NCI-H1092 treated with DMSO at 0.1 percent for 48 hours (cell line): ENCODE results near the gene CCNE1.
"Not testable (repeated sequence)": the region's sequence is repeated elsewhere in the genome, so short reads cannot be mapped to it uniquely, and the experiment has no call there.

Source experiments
- DNase-seq: peaks from one replicate; lab custom pipeline; 2025; lab: John Stamatoyannopoulos, UW

CCNE1 gene

DNA sequence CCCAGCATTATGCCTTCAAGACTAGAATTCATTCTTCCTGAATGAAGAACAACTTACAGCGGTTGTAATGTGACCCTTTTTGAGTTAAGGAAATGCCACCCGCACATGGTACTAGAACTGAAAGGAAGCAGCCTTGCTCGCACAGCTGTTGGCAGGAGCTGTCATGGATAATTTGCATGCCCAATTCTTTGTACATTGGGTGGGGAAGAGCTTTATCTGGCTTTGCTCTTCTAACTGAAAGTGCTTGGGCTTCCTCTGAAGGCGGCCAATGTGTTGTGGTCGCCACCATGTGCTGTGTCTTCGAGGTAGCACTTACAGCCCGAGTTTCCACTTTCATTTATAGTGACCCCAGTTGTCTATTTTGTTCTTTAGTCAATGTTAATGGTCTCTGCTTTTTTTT, 3.4 kb downstream of the CCNE1 start:
- no peak for DNase-seq

DNA sequence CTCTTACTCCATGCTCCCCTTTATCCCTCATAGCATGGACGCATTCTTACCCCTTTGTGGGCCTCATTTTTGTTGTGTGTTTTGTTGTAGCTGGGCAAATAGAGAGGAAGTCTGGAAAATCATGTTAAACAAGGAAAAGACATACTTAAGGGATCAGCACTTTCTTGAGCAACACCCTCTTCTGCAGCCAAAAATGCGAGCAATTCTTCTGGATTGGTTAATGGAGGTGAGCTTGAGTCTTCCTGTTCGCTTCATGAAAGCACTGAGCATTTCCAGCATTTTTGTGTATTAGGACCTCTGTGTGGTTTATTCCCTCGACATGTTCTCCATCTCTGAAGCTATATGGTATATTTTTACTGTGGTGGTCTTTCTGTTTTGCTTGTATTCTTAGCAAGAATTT, 5.5 kb downstream of the CCNE1 start:
- no peak for DNase-seq

DNA sequence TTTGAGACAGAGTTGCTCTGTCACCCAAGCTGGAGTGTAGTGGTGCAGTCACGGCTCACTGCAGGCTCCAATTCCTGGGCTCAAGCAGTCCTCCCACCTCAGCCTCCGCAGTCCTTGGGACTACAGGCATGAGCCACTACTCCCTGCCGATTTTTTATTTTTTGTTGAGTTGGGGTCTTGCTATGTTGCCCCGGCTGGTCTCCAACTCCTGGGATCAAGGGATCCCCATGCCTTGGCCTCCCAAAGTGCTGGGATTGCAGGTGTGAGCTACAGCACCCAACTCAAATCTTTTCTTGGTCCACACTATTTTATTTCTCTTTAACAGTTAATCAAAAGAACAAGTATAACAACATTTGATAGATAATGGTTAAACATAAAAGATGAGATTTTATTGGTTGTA, 7.5 kb downstream of the CCNE1 start:
- no peak for DNase-seq

DNA sequence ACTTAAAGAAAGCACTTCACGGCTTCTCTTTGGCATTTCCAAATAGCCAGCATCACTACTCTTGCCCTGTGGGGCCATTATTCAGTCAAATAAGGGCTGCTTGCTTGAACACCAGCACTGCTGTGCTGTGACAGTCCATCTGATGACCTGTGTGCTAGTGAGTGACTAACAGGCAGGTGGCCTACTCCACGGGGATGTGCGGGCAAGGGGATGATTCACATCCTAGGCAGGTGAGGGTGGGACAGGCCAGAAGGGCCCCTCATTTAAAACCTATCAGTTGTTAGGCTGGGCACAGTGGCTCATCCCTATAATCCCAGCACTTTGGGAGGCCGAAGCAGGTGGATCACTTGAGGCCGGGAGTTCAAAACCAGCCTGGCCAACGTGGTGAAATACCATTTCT, 8.2 kb downstream of the CCNE1 start:
- DNase-seq = no peak

DNA sequence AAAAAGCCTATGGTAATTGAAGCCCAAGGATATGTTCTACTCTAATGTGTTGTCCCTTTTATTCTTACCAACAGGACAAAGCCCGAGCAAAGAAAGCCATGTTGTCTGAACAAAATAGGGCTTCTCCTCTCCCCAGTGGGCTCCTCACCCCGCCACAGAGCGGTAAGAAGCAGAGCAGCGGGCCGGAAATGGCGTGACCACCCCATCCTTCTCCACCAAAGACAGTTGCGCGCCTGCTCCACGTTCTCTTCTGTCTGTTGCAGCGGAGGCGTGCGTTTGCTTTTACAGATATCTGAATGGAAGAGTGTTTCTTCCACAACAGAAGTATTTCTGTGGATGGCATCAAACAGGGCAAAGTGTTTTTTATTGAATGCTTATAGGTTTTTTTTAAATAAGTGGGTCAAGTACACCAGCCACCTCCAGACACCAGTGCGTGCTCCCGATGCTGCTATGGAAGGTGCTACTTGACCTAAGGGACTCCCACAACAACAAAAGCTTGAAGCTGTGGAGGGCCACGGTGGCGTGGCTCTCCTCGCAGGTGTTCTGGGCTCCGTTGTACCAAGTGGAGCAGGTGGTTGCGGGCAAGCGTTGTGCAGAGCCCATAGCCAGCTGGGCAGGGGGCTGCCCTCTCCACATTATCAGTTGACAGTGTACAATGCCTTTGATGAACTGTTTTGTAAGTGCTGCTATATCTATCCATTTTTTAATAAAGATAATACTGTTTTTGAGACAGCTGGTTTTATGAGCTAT, 12.0 kb downstream of the CCNE1 start:
- no peak for DNase-seq

DNA sequence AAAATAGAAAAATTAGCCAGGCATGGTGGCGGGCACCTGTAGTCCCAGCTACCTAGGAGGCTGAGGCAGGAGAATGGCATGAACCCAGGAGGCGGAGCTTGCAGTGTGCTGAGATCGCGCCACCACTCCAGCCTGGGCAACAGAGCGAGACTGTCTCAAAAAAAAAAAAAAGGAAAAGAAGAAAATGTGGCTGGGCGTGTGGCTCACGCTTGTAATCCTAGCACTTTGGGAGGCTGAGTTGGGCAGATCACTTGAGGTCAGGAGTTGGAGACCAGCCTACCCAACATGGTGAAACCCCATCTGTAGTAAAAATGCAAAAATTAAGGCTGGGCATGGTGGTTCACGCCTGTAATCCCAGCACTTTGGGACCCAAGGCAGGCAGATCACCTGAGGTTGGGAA, 13.5 kb downstream of the CCNE1 start:
- DNase-seq = not testable (repeated sequence)

DNA sequence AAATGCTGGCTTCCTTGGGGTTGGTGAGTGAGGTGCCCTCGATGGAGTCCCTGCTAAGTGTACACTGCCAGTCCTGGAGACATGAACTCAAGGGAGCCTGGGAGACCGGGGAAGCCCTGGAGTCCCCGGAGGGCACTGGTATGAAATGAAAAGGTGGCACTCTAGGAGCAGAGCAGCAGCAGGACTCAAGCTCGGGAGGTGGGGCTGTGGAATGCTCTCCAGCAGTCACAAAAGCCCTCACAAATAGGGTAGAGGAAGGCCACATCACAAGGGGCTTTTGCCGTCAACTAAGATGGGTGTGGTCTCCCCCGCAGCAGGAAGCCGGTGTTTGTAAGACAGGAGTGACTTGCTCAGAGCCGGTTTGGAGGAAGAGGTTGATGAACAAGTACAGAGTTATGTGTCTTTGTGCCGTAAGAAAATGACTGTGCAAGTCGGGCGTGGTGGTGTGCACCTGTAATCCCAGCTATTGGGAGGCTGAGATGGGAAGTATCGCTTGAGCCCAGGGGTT, 19.3 kb downstream of the CCNE1 start:
- no peak for DNase-seq

DNA sequence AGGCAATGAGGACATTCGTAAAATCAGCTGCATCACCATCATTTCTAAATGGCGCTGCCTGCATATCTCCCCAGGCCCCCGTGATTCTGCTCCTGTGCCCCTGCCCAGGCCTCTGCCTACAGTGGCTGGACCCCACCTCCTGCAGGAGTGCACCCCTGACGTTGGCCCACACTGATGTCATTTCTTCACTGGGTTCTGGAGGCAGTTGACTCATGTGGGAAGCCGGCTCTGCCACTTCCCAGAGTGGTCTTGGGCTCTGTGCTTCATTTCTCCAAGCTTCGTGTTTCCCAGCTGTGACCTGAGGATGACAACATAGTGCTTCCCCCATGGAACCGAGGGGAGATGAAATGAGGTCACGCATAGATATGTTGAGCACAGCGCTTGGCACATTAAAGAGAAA, 19.9 kb downstream of the CCNE1 start:
- no peak for DNase-seq

DNA sequence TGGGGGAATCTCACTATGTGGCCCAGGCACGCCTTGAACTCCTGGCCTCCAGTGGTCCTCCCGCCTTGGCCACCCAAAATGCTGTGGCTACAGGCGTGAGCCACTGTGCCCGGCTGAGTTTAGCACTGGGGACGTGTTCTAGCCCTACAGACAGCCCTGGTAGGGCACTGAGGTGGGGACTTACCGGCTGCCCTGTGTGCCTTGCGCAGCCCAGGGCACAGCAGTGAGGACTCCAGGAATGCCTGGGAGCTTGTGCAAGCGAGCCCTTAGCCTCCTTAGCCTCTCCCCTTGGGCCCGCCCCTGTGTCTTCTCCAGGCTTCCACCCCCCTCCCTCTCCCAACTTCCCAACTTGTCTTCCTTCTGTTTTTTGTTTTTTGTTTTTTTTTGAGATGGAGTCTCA, 21.0 kb downstream of the CCNE1 start:
- no peak for DNase-seq

DNA sequence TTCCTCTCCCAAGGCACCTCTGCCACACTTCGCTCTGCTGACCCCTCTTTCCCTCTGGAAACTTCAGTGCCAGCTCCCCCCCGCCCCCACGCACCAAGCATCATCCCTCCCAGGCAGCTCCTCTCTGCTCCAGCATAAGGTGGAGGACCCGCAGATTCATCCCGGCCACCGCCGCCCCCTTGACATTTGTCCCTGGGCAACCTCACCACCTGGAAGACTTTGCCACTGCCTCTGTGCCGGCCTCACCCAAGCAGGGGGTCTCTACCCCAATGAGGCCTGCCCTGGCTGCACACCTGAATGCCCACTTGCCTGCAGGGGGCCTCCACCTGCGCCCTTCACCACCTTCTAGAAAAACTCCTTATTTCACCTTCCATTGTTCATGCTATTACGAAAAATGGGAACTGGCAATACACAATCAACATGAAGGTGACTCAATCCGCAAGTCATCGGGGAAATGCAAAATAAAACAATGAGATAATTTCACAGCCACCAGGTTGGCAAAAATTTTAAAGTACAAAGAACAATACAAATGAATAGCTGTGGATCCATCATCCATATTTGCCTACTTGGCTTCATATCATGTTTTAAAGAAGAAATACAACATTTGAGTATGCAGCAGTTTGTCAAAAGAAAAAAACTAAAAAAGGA, 21.9 kb downstream of the CCNE1 start:
- DNase-seq = no peak

DNA sequence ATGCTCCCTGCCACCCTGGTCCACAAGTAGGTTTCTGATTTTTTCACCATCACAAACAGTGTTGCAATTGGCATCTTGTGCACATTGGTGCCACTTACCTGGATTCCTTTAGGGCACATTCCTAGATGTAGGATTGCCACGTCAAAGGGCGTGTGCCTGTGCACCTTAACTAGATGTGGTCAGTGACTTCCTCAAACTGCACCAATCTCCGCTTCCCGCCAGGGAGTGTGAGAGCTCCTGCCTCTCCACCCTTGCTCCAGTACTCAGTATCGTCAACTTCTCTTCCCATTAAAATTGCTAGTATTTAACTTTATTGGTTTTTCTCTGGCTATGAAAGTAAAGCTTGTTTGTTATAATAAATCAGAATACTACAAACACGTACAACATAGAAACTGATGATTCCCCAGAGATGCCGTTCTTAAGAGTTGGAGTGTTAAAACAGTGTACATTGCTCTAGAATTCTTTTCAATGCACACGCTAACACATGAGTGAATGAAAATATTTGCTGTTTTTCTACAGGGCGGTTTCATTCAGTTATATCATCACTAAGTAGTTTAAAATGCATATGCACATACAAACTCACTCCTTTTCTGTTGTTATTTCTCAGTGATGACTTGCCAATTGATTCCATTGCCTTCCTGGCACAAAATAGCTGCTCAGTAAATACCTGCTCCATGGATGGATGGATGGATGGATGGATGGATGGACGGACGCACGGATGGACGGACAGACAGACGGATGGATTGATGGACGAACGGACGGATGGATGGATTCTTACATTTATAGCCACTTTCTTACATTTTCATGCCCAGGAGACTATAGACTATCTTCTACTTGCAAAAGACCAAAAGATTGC, 23.4 kb downstream of the CCNE1 start:
- no peak for DNase-seq

DNA sequence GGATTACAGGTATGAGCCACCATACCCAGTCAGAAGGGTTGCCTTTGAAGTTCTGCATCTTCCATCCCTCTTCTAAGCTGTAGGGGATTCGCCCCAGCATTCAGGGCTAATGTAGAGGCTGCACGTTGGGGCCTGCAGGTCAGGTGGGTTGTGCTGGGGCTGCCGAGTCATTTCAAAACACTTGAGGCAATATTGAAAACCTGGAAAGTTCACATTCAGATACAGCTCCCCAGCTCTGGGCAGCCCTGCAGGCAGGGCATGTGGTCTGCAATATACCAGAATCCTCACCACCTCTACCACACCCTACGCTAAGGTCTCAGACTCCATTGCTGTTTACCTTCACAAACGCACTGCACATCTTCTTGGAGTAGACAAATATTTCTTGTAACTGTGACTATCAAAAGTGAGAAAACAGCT, 24.6 kb downstream of the CCNE1 start:
- DNase-seq = no peak

DNA sequence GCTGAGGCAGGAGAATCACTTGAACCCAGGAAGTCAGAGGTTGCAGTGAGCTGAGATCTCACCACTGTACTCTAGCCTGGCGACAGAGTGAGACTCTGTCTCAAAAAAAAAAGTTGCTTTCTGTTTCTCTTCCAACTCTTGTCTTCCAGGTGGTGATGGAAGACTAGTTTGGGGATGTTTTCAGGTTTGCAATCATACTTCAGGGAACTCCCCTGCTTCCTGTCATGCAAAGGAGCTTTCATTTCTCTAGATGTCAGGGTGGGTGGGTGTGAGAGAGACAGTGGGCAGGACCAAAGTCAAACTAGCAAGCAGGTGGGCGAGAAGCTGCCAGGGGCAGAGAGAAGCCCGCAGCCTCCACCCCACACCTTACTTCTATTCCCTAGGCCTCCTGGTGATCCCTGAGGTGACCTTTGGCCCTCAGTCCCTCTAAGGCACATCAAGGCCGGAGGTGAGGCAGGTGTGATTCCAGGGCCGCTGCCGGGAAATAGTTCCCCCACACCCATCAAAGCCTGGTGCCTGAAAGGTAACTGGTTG, 25.7 kb downstream of the CCNE1 start:
- no peak for DNase-seq

DNA sequence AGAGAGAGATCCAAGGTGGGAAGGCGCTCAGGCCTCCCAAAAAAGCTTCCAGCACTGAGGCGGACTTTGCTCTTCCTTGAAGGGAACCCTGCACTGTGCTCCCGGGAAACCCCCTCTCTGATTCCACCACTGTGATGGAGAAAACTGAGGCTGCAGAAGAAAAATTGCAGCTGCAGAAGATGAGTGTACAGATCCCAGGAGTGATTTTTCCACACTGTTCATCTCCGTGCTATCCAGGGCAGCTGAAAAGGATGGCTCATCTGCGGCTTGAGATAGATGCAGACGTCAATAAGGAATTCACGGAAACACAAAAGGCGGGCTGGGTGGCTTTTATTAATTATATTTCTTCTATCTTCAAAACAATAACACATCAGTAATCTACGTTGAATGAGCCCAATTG, 26.2 kb downstream of the CCNE1 start:
- DNase-seq = no peak

DNA sequence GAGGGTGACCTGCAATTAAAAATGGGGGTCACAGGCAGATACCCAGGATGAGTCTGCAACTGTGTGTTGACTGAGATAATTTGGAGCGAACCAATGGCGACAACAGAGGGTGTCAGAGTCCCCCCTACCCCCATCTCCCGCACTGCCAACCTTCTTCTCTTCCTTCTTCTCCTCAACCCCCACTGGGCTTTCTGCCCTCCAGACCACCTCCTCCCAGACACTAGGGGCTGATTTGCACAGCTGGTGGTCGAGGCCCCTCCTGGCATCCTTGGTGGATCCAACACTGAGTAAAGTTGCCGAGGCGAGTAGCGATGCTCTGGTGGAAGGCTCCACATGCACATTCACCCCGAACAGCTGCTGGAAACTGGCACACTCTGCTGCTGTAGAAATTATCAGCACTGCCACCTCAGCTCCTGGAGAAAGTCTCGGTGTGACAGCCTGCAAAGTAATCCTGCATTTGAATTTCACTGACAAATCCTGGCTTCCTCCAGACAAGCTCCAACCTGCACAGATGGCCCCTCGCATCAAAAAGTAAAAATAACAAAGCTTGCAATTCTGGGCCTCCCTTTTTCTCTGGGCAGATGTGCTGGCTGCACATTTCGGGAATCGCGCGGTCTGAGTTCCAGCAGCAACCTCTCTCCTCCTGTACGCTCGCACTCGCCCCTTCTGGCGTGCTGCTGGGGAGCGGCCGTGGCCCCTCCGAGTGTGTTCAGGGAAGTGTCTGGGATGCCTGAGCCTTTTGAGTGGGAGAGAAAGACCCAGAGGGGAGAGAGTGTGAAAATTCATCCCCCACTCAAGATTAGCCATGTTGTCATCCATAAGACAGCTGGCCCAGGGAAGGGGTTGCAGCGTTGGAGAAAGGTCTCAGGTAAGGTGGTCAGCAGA, 28.5 kb downstream of the CCNE1 start:
- DNase-seq = no peak

DNA sequence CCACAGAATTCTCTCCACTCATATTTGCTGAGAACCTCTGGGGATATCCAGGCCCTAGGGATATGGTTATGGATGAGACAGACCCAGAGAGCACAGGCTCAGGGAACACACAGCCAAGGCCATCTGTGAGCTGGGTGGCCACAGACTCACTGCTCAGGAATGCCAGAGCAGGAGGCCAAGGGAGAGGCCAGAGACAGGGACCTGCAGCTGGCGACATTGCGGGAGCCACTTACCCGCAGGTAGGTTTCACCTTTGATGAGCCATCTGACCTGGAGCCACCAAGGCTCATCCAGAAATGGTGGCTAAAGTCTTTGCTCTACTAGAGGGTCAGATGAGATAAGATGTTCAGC, 29.4 kb downstream of the CCNE1 start:
- no peak for DNase-seq

DNA sequence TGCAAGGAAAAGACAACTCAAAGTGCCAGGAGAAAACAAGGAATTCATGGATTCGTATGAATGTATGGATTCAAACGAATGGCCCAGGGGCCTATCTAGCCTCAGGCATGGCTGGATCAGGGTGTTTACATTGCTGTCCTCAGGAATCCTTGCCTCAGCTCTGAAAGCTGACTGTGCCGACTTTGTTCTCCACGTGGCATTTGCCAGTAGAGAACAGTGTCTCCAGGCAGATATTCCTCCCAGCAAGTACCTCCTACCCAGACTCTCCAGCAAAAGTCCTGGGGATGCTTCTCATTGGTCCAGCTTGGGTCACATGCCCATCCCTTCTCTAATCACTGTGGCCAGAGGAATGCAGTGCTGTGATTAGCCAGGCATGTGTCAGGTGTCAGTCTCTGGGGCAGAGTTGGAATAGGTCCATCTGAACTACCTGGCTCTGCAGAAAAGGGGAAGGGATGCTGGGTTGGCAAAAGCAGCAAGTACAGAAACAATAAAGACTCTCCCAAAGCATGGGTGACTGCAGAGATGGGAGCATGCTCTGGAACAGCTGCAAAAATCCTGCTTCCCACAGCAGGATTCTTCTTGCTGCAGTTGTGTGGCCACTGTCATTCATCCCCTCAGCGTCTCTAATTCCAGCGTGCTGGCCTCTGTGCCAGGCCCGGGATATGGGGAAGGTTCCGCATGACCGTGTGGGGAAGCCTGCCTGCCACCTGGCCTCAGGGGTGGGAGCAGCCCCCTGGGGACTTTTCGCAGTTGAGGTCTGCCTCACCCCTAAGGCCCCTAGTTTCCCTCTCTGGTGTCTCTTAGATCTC, 30.0 kb downstream of the CCNE1 start:
- DNase-seq = no peak

DNA sequence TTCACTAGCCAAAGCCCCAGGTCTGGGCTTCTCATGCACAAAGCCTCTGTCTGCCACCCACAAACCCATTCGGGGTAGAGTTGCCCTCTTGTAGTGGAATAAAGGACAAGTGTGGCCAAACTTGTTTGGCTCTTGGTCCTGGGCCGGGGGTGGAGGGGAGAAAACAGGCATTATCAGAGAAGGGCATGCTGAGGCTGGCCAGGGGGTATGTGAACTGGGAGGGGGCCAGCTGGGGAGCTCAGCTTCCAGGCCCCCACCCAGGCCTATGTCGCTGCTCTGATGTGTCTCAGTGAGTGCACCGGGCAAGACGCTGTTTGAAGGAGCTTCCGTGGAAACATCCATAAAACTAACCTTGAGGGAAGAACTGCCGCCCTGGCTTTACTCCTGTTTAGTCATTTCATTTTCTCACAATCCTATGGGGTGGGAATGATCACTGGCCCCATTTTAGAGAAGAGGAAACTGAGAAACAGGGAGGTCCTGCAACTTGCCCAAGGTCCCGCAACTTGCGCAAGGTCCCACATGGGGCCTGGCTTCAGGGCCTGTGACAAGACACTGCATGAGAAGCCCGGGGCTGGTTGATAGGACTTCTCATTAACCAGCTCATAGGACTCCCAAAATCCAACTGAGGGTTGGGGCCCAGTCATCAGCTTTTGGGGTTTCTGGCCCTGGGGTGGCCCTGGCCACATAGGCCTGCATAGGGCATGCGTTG, 30.8 kb downstream of the CCNE1 start:
- no peak for DNase-seq

DNA sequence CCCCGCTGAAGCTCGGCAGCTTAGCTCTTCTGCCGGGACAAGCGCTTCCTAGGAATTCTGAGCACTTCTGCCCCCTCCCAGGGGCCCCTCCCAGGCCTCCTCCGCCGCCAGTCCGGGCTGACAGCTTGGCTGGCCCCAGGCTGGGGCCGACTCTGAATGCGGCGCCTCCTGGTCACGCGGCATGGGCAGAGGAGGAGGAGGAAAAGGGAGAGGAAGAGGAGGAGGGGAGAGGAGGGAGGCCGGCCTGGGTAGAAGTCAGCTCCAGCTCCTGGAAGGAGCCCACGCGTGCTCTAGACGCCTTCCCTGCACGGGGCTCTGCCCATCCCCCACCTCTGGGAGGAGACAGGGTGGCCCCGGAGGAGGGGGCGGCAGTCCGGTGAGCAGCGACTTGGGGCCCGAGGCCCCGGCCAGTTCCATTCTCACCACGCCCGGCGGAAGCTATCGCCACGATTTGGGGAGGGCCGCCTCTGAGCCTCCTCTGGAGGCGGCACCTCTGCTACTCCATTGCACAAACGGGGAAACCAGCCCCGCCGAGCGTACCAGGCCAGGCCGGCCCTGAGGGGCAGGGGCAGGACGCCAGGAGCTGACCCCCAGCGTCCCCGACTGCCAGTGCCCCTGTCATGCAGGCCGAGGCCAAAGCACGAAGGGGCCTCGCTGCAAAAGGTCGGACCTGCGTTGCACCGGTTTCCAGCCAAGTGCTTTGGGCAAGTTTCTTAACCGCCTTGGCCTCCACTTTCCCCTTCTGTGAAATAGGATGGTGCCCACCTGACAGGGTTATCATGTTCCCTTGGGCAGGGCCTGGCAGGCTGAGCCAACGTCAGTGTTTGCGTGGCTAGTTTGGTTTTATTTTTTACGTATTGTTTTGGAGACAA, 31.6 kb downstream of the CCNE1 start:
- no peak for DNase-seq
